Sigmoid colon (tissue), 7 donors: ENCODE measurements around the gene MAD1L1. TPM values are rescaled to one million over a fixed set of nuclear protein-coding genes. Genes with fewer than 3 reads are reported as not detected.

Experiments
- DNase-seq: peaks from one replicate; pipeline ENCODE4 v3.0.0-alpha.2; 2019
- H3K27ac ChIP-seq, 4 donors: fragments of 200-600 bp; sonication (generic); one replicate each; pipeline ENCODE4 v1.5.1; 2016 to 2019; ENCODE audit warnings: mild to moderate bottlenecking in 1 of 4
- H3K27me3 ChIP-seq, 3 donors: fragments of 200-600 bp; sonication (generic); one replicate each; pipeline ENCODE4 v1.5.1; 2019; ENCODE audit warnings: mild to moderate bottlenecking in 1 of 3
- H3K36me3 ChIP-seq, 4 donors: fragments of 200-600 bp; sonication (generic); one replicate each; pipeline ENCODE4 v1.5.1; 2016 to 2019
- H3K4me1 ChIP-seq, 4 donors: fragments of 200-600 bp; sonication (generic); one replicate each; pipeline ENCODE4 v1.5.1; 2017 to 2019
- H3K4me3 ChIP-seq, 4 donors: fragments of 200-600 bp; sonication (generic); one replicate each; pipeline ENCODE4 v1.5.1; 2017 to 2019; ENCODE audit warnings: mild to moderate bottlenecking in 2 of 4, moderate library complexity in 1 of 4
- H3K9me3 ChIP-seq, 4 donors: fragments of 200-600 bp in 3 of 4; sonication (generic) in 3 of 4; one replicate each; pipeline versions ENCODE4 v1.5.1 to v1.6.1; 2013 to 2019
- CTCF ChIP-seq, 4 experiments: fragments of 450-650 bp in 3 of 4; fragments of 200-600 bp in 1 of 4; IDR thresholded peaks; one replicate each; pipeline ENCODE4 v1.5.1; 2016 to 2019; ENCODE audit warnings: antibody characterized with exemption in 4 of 4, mild to moderate bottlenecking in 3 of 4, moderate library complexity in 2 of 4
- EP300 ChIP-seq, 4 donors: sonication (generic); formaldehyde crosslinking; IDR thresholded peaks; one replicate each; pipeline ENCODE4 v1.6.1; 2017; ENCODE audit warnings: antibody characterized with exemption in 4 of 4
- POLR2A ChIP-seq, 2 donors: fragments of 450-650 bp; IDR thresholded peaks; one replicate each; pipeline ENCODE4 v1.6.1; 2016; ENCODE audit warnings: antibody characterized with exemption in 2 of 2, mild to moderate bottlenecking in 2 of 2, moderate library complexity in 2 of 2
- POLR2AphosphoS5 ChIP-seq, 4 donors: sonication (generic); formaldehyde crosslinking; IDR thresholded peaks; one replicate each; pipeline ENCODE4 v1.6.1; 2017; ENCODE audit warnings: antibody characterized with exemption in 4 of 4
- WGBS, 2 donors: extraction: QIAGEN DNeasy Blood & Tissue Kit; methylation state at CpG; one replicate each; pipeline ENCODE4 v1.1.7; 2013; 5-methylcytosine and 5-hydroxymethylcytosine counted together
- intact Hi-C: fragments of 100-400 bp; cut with DNase I; formaldehyde crosslinking; loops from one replicate; pipeline ENCODE4 v1.15.1; 2023
- polyA plus RNA-seq, 3 donors: library from polyadenylated mRNA; stranded (reverse); fragments of 200-250 nt; gene quantifications; one replicate each; pipeline ENCODE4 v1.2.3, GENCODE V29; 2013
- total RNA-seq, 4 donors: library from RNA; depleted of rRNA; stranded (reverse); fragments of >200 nt; gene quantifications; one replicate each; pipeline ENCODE4 v1.1.0, GENCODE V29; 2016
- donor health status: healthy with polysubstance abuse.
- donor health status: Bipolar disorder and iron deficiency.
- donor health status: healthy.

MAD1L1 gene
- total and polyA plus RNA-seq, 7 donors: 10.2 to 38.4 (median 20.6) TPM

- no peak for DNase-seq
- no peak overlapping the region for H3K4me3 ChIP-seq
- intact Hi-C loops: no loop called here
- TF ChIP-seq POLR2AphosphoS5 (IDR thresholded peaks at IDR 0.05) (no peak), CTCF (IDR thresholded peaks at IDR 0.05) (no peak), POLR2A (IDR thresholded peaks at IDR 0.05) (no peak), EP300 (IDR thresholded peaks at IDR 0.05) (no peak)
- no peak overlapping the region for H3K27ac ChIP-seq
- WGBS, 2 donors: 79 to 80% methylated on average over 4 of the region's 4 CpGs
- no peaks in the 10 kb centered on the region for H3K4me1 ChIP-seq
- peaks cover 0 to 88% (median 37%) of the 10 kb centered on the region in 4 donors for H3K36me3 ChIP-seq
- H3K27me3 ChIP-seq: no peaks in the 10 kb centered on the region
- no peaks in the 10 kb centered on the region for H3K9me3 ChIP-seq
These were observed 7.8 kb downstream of the MAD1L1 start for GRCh38 chr7:2224934-2225333.

DNA sequence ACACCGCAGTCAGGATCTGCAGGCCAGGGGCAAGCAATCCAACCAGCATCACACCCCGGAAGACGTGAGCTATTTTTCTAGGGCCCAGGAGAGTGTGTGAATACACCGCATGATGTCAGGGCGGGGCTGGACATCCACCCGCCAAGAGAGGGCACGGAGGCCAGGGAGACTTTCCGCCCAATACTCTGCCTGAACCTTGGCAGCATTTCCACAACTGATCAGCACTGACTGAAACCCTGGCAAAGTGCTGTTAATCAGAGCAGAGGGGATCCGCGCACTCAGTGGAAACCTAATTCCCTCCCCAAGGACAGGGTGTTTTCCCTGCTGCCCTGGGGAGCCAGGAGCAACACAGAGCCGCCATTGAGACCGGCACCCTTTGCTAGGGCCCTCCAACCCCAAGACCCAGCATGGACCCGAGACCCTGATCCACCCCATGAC is 8.2 kb downstream of the MAD1L1 start:
- no peaks in the 10 kb centered on the region for H3K27me3 ChIP-seq
- no peak for DNase-seq
- no peaks in the 10 kb centered on the region for H3K4me1 ChIP-seq
- H3K36me3 ChIP-seq: peaks cover 0 to 84% (median 37%) of the 10 kb centered on the region in 4 donors
- 90 to 94% methylated on average over 13 of the region's 13 CpGs for WGBS, 2 donors
- H3K9me3 ChIP-seq: no peaks in the 10 kb centered on the region
- H3K4me3 ChIP-seq: no peak overlapping the region
- intact Hi-C loops: no loop called here
- H3K27ac ChIP-seq: no peak overlapping the region
- TF ChIP-seq CTCF (IDR thresholded peaks at IDR 0.05): no peak
- no peak for TF ChIP-seq POLR2A (IDR thresholded peaks at IDR 0.05)
- TF ChIP-seq POLR2AphosphoS5 (IDR thresholded peaks at IDR 0.05): no peak
- TF ChIP-seq EP300 (IDR thresholded peaks at IDR 0.05): no peak

DNA sequence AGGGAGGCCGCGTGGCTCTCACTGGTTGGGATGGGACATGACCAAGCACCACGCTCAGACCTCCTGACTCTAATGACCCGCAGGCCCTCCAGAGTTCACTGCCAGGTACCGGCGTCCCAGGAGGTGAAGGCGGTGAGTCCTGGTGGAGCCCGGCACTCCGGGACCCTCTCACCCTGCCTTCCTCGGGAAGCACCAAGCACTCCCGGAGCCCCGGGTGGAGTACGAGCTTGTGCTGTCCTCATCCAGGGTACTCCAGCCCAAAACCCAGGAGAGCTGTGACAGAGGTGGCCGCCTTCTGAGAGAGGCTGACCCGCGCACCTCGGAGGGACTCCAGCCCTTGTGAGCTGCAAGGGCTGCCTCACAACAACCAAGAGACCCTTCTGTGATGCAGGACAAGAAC is 9.4 kb downstream of the MAD1L1 start:
- no peak overlapping the region for H3K27ac ChIP-seq
- H3K4me3 ChIP-seq: no peak overlapping the region
- no peak for DNase-seq
- H3K9me3 ChIP-seq: no peaks in the 10 kb centered on the region
- peaks cover 0 to 83% (median 36%) of the 10 kb centered on the region in 4 donors for H3K36me3 ChIP-seq
- intact Hi-C loops: no loop called here
- H3K4me1 ChIP-seq: no peaks in the 10 kb centered on the region
- 94 to 97% methylated on average over 17 of the region's 17 CpGs for WGBS, 2 donors
- TF ChIP-seq CTCF (IDR thresholded peaks at IDR 0.05): no peak
- no peak for TF ChIP-seq POLR2AphosphoS5 (IDR thresholded peaks at IDR 0.05)
- no peak for TF ChIP-seq POLR2A (IDR thresholded peaks at IDR 0.05)
- TF ChIP-seq EP300 (IDR thresholded peaks at IDR 0.05): no peak
- H3K27me3 ChIP-seq: no peaks in the 10 kb centered on the region

DNA sequence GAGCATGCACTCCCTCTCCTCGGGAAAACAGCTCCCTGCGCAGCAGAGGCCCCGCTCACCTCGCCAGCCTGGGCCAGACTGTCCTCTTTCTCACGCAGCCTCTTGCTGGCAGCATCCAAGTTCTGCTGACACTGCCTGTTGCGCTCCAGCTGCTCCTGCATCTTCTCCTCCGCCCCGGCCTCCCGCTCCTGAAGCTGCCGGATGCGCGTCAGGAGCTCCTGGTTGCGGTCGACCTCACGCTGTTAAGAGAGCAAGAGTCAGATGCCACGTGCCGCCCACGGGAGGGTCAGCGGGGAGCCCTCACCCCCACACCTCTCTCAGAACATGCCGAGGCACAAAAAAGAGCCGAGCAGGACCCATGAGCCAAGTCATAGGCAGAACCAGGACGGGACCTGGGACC is 10.2 kb downstream of the MAD1L1 start:
- WGBS, 2 donors: 96 to 97% methylated on average over 22 of the region's 22 CpGs
- intact Hi-C loops: no loop called here
- no peak for DNase-seq
- H3K9me3 ChIP-seq: no peaks in the 10 kb centered on the region
- peaks cover 0 to 88% (median 36%) of the 10 kb centered on the region in 4 donors for H3K36me3 ChIP-seq
- TF ChIP-seq POLR2A (IDR thresholded peaks at IDR 0.05) (no peak), EP300 (IDR thresholded peaks at IDR 0.05) (no peak), CTCF (IDR thresholded peaks at IDR 0.05) (no peak), POLR2AphosphoS5 (IDR thresholded peaks at IDR 0.05) (no peak)
- H3K4me3 ChIP-seq: no peak overlapping the region
- no peaks in the 10 kb centered on the region for H3K27me3 ChIP-seq
- H3K27ac ChIP-seq: no peak overlapping the region
- H3K4me1 ChIP-seq: no peaks in the 10 kb centered on the region

DNA sequence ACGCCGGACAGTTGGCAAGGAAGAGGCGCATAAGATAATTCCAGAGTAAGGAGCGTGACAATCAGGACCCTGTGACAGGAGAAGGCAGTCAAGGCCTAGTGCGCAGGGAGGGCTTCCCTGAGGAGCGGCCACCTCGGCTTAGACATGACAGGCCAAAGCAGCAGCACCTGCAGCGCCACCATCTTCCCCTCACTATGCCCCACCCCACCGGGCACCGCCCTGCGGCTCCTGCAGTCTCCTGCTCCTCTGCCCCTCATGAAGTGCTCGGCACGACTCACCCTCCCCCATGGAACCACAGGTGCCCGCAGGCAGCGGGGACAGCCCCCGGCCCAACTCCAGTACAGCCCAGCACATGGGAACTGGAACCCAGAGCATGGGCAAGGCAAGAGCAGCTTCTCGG is 11.8 kb downstream of the MAD1L1 start:
- TF ChIP-seq CTCF (IDR thresholded peaks at IDR 0.05): no peak
- no peak for TF ChIP-seq POLR2A (IDR thresholded peaks at IDR 0.05)
- no peak for TF ChIP-seq POLR2AphosphoS5 (IDR thresholded peaks at IDR 0.05)
- no peak for TF ChIP-seq EP300 (IDR thresholded peaks at IDR 0.05)
- Histone ChIP-seq H3K36me3 (peaks cover 0 to 88% (median 35%) of the 10 kb centered on the region in 4 donors), H3K4me3 (no peak overlapping the region), H3K9me3 (no peaks in the 10 kb centered on the region), H3K4me1 (no peaks in the 10 kb centered on the region), H3K27me3 (no peaks in the 10 kb centered on the region), H3K27ac (no peak overlapping the region)
- 90 to 92% methylated on average over 17 of the region's 17 CpGs for WGBS, 2 donors
- DNase-seq: no peak
- intact Hi-C loops: no loop called here
